ENCODE data around the gene SMYD2. TPM values are rescaled to one million over a fixed set of nuclear protein-coding genes. Genes with fewer than 3 reads are reported as not detected.
"Not testable (repeated sequence)": the region's sequence is repeated elsewhere in the genome, so short reads cannot be mapped to it uniquely, and the experiment has no call there.

SMYD2 gene
- total RNA-seq, 1 donor from 2014 or later, result 18.3 TPM

- no peaks in the 10 kb centered on the region for H3K36me3 Mint-ChIP-seq (ENCODE audit: low read depth)
- ChIA-PET CTCF (interaction anchor here (1.2 to 3.0 kb wide), 4 partner anchors 10 to 61 kb away, joined by 4 to 11 read pairs (median 8); no protein-coding TSS in a partner anchor), POLR2A (interaction anchor here (0.6 kb wide), 1 partner anchor 355 kb away, joined by 3 read pairs; no protein-coding TSS in a partner anchor)
- H3K27me3 Mint-ChIP-seq, result peaks cover 16% of the 10 kb centered on the region
- H3K4me3 Mint-ChIP-seq, result no peak overlapping the region
- ATAC-seq (ENCODE audit: low read depth) (no peak), DNase-seq (no peak)
- no peak overlapping the region for H3K27ac Mint-ChIP-seq
- H3K4me1 Mint-ChIP-seq, result no peaks in the 10 kb centered on the region
- H3K9me3 Mint-ChIP-seq, result peaks cover 5% of the 10 kb centered on the region
- intact Hi-C loops (cut with micrococcal nuclease), result no loop called here
- no peak for TF ChIP-seq CTCF (IDR thresholded peaks at IDR 0.05)
Observed at GRCh38 chr1:214271174-214271858, 9.6 kb upstream of the SMYD2 start.

GRCh38 chr1:214271995-214272731 lies 8.8 kb upstream of the SMYD2 start:
- intact Hi-C loops (cut with micrococcal nuclease), result no loop called here
- no peak for DNase-seq
- CTCF ChIA-PET, result interaction anchor here (0.5 to 3.0 kb wide), 5 partner anchors 11 to 1101 kb away, joined by 3 to 11 read pairs (median 3); no protein-coding TSS in a partner anchor
- Mint-ChIP-seq H3K36me3 (ENCODE audit: low read depth) (no peaks in the 10 kb centered on the region), H3K4me1 (no peaks in the 10 kb centered on the region), H3K4me3 (no peak overlapping the region), H3K27me3 (peaks cover 13% of the 10 kb centered on the region), H3K27ac (no peak overlapping the region), H3K9me3 (peaks cover 5% of the 10 kb centered on the region)
- no peak for ATAC-seq (ENCODE audit: low read depth)
- TF ChIP-seq CTCF (IDR thresholded peaks at IDR 0.05), result no peak
- POLR2A ChIA-PET, result no interaction called here

GRCh38 chr1:214272964-214273533 lies 7.9 kb upstream of the SMYD2 start:
- ATAC-seq (ENCODE audit: low read depth), result no peak
- H3K4me1 Mint-ChIP-seq, result no peaks in the 10 kb centered on the region
- H3K27ac Mint-ChIP-seq, result no peak overlapping the region
- H3K9me3 Mint-ChIP-seq, result peaks cover 5% of the 10 kb centered on the region
- CTCF ChIA-PET, result interaction anchor here (0.5 to 3.0 kb wide), 5 partner anchors 12 to 1102 kb away, joined by 3 to 11 read pairs (median 3); no protein-coding TSS in a partner anchor
- peaks cover 10% of the 10 kb centered on the region for H3K27me3 Mint-ChIP-seq
- H3K4me3 Mint-ChIP-seq, result no peak overlapping the region
- POLR2A ChIA-PET, result no interaction called here
- no peak for TF ChIP-seq CTCF (IDR thresholded peaks at IDR 0.05)
- intact Hi-C loops (cut with micrococcal nuclease), result no loop called here
- DNase-seq, result no peak
- no peaks in the 10 kb centered on the region for H3K36me3 Mint-ChIP-seq (ENCODE audit: low read depth)

- DNase-seq; H3K27me3 Mint-ChIP-seq; H3K4me3 Mint-ChIP-seq; H3K9me3 Mint-ChIP-seq; H3K36me3 Mint-ChIP-seq (ENCODE audit: low read depth); H3K4me1 Mint-ChIP-seq; POLR2A ChIA-PET; intact Hi-C loops (cut with micrococcal nuclease); H3K27ac Mint-ChIP-seq; ATAC-seq (ENCODE audit: low read depth): not testable (repeated sequence)
- CTCF ChIA-PET, result interaction anchor here (1.1 to 4.7 kb wide), 4 partner anchors 14 to 57 kb away, joined by 3 to 25 read pairs (median 6); no protein-coding TSS in a partner anchor
Observed at GRCh38 chr1:214275700-214276099, 5.3 kb upstream of the SMYD2 start.

GRCh38 chr1:214276786-214277185 lies 4.2 kb upstream of the SMYD2 start:
- ATAC-seq (ENCODE audit: low read depth) (no peak), DNase-seq (no peak)
- H3K27ac Mint-ChIP-seq, result no peak overlapping the region
- peaks cover 9% of the 10 kb centered on the region for H3K4me1 Mint-ChIP-seq
- H3K9me3 Mint-ChIP-seq, result peaks cover 5% of the 10 kb centered on the region
- H3K27me3 Mint-ChIP-seq, result no peaks in the 10 kb centered on the region
- H3K4me3 Mint-ChIP-seq, result no peak overlapping the region
- ChIA-PET CTCF (interaction anchor here (1.3 to 4.7 kb wide), 3 partner anchors 15 to 55 kb away, joined by 5 to 25 read pairs (median 6); no protein-coding TSS in a partner anchor), POLR2A (no interaction called here)
- intact Hi-C loops (cut with micrococcal nuclease), result no loop called here
- TF ChIP-seq CTCF (IDR thresholded peaks at IDR 0.05), result no peak
- no peaks in the 10 kb centered on the region for H3K36me3 Mint-ChIP-seq (ENCODE audit: low read depth)

Measured in activated B cell treated with CpG ODN at 0.5 μM for 24 hours (primary cell).